Vagina (tissue), 2 donors: ENCODE data around the gene KRTAP9-7.

Experiments used
- POLR2AphosphoS5 ChIP-seq, 2 donors: sonication (generic); formaldehyde crosslinking; IDR thresholded peaks; one replicate each; pipeline ENCODE4 v1.9.0; 2017; ENCODE audit warnings: antibody characterized with exemption in 2 of 2, mild to moderate bottlenecking in 2 of 2, low read depth in 1 of 2; ENCODE audit not compliant: insufficient read depth in 1 of 2
- TF ChIP-seq, protein P1 (sequence below), 3 experiments: fragments of 450-650 bp in 2 of 3; fragments of 200-600 bp in 1 of 3; sonication (generic) in 1 of 3; IDR thresholded peaks; one replicate each; pipeline ENCODE4 v1.5.1; 2017 to 2019; ENCODE audit warnings: antibody characterized with exemption in 3 of 3, mild to moderate bottlenecking in 2 of 3, moderate library complexity in 2 of 3

DNA sequence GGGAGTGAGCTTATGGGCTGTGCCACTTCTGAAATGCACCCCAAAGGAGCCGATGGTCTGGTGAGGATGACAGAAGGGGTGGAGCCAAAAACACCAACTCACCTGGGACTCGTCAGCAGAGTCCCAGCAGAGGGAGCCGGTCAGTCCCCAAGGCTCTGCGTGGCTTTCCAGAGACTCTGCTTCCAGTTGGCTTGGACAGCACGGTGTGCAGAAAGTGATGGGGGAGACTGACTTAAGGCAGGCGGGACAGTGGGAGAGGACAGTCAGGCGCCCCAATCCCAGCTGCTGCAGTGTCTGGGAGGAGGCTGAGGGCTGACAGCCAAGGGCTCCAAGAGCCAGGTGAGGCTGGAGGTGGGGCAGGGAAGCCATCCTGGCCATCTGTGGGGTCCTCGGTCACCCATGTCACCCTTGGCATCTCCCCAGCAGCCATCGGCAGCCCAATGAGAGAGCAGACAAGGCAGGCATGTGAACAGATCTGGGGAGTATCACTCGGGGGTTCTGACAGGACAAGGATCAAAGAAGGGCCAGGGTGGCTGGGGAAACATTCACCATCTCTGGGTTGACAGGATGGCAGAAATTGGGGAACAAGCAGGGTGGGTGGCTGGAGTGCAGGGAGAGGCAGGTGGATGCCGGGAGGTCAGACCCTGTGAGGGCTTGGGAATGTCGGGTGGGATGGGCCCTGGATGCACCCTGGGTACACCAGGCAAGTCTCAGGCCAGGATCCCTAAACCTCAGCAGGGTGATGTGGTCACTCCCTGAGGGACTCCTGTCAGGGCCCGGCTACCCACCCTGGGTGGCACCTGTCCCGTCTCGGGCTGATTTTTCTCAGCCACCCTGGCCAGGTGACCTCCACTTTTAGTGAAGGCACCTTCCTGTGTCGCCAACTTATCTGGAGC lies 48.9 kb downstream of the KRTAP9-7 start:
- TF ChIP-seq, protein P1, sequence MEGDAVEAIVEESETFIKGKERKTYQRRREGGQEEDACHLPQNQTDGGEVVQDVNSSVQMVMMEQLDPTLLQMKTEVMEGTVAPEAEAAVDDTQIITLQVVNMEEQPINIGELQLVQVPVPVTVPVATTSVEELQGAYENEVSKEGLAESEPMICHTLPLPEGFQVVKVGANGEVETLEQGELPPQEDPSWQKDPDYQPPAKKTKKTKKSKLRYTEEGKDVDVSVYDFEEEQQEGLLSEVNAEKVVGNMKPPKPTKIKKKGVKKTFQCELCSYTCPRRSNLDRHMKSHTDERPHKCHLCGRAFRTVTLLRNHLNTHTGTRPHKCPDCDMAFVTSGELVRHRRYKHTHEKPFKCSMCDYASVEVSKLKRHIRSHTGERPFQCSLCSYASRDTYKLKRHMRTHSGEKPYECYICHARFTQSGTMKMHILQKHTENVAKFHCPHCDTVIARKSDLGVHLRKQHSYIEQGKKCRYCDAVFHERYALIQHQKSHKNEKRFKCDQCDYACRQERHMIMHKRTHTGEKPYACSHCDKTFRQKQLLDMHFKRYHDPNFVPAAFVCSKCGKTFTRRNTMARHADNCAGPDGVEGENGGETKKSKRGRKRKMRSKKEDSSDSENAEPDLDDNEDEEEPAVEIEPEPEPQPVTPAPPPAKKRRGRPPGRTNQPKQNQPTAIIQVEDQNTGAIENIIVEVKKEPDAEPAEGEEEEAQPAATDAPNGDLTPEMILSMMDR (IDR thresholded peaks at IDR 0.05), result no peak
- no peak for TF ChIP-seq POLR2AphosphoS5 (IDR thresholded peaks at IDR 0.05; ENCODE audit: insufficient read depth in 1 of 2, low read depth in 1 of 2)
